Endodermal cell (in vitro differentiated cells): ENCODE results near the gene COPA. TPM values are rescaled to one million over a fixed set of nuclear protein-coding genes. Genes with fewer than 3 reads are reported as not detected.

ENCODE experiments used
- DNase-seq: peaks from one replicate; pipeline ENCODE4 v3.0.0-alpha.2; 2017
- H3K27ac ChIP-seq: 2 replicates; pipeline ENCODE4 v1.5.1; 2013; ENCODE audit warnings: mild to moderate bottlenecking, low read depth, low read length, moderate library complexity
- H3K27me3 ChIP-seq: 2 replicates; pipeline ENCODE4 v1.6.1; 2013; ENCODE audit warnings: mild to moderate bottlenecking, low read length, moderate library complexity; ENCODE audit not compliant: insufficient read depth, control insufficient read depth, poor library complexity, severe bottlenecking
- H3K36me3 ChIP-seq: 2 replicates; pipeline ENCODE4 v1.7.0; 2013; ENCODE audit warnings: mild to moderate bottlenecking, low read length, moderate library complexity; ENCODE audit not compliant: control insufficient read depth, insufficient read depth
- H3K4me1 ChIP-seq: one replicate; pipeline ENCODE4 v1.7.0; 2013; ENCODE audit warnings: low read length; ENCODE audit not compliant: control insufficient read depth, insufficient read depth
- H3K4me3 ChIP-seq: 2 replicates; pipeline ENCODE4 v1.5.1; 2013; ENCODE audit warnings: mild to moderate bottlenecking, low read length, moderate library complexity
- H3K9ac ChIP-seq: 2 replicates; pipeline ENCODE4 v1.6.1; 2013; ENCODE audit warnings: mild to moderate bottlenecking, low read length, moderate library complexity; ENCODE audit not compliant: poor library complexity, severe bottlenecking; ENCODE audit errors: extremely low read depth
- H3K9me3 ChIP-seq: 2 replicates; pipeline ENCODE4 v1.6.1; 2013; ENCODE audit warnings: mild to moderate bottlenecking, low read length, moderate library complexity; ENCODE audit not compliant: control insufficient read depth
- H3K27ac Mint-ChIP-seq: 2 replicates; pipeline ENCODE4 v1.8.0; 2020; ENCODE audit warnings: mixed read lengths
- H3K27me3 Mint-ChIP-seq: 2 replicates; pipeline ENCODE4 v1.8.0; 2021; ENCODE audit warnings: mild to moderate bottlenecking, mixed read lengths; ENCODE audit not compliant: insufficient read depth
- H3K36me3 Mint-ChIP-seq: 2 replicates; pipeline ENCODE4 v1.8.0; 2020; ENCODE audit warnings: low read depth, mixed read lengths
- H3K4me1 Mint-ChIP-seq: 2 replicates; pipeline ENCODE4 v1.8.0; 2020; ENCODE audit warnings: mixed read lengths
- H3K4me3 Mint-ChIP-seq: 2 replicates; pipeline ENCODE4 v1.8.0; 2020; ENCODE audit warnings: mild to moderate bottlenecking, moderate library complexity, mixed read lengths
- H3K9me3 Mint-ChIP-seq: 2 replicates; pipeline ENCODE4 v1.8.0; 2020; ENCODE audit warnings: mild to moderate bottlenecking, mixed read lengths
- CTCF ChIP-seq: fragments of 200-600 bp; sonication (generic); conservative IDR thresholded peaks from 2 replicates; pipeline ENCODE4 v1.5.0; 2021; ENCODE audit warnings: antibody characterized with exemption, mild to moderate bottlenecking
- WGBS, 2 experiments: methylation state at CpG; one replicate each; pipeline versions ENCODE4 v1.1.5 to v1.1.7; 2013; ENCODE audit warnings: missing lambda C conversion rate in 2 of 2, mixed read lengths in 1 of 2; ENCODE audit not compliant: insufficient coverage in 1 of 2, insufficient read length in 1 of 2; 5-methylcytosine and 5-hydroxymethylcytosine counted together
- total RNA-seq, 2 donors: library from RNA; stranded (reverse); fragmentation: NEBNext Ultra II Directional in 1 of 2; extraction: Animal tissue kit (Norgen Biotek cat#: 25700) in 1 of 2; gene quantifications; 2 replicates in 1 of 2; 3 replicates in 1 of 2; pipeline ENCODE4 v1.2.1, GENCODE V29; 2021

COPA gene
- total RNA-seq, 2 donors from 2014 or later = 159 to 174 TPM

GRCh38 chr1:160371346-160371631 is 28.2 kb upstream of the COPA start:
- Histone ChIP-seq H3K9me3 (no peaks in the 10 kb centered on the region), H3K36me3 (no peaks in the 10 kb centered on the region), H3K9ac (no peak overlapping the region), H3K27ac (no peak overlapping the region), H3K4me1 (peaks cover 10% of the 10 kb centered on the region), H3K27me3 (no peaks in the 10 kb centered on the region), H3K4me3 (no peak overlapping the region)
- DNase-seq = no peak
- Mint-ChIP-seq H3K9me3 (no peaks in the 10 kb centered on the region), H3K4me1 (peaks cover 19% of the 10 kb centered on the region), H3K27ac (no peak overlapping the region), H3K36me3 (no peaks in the 10 kb centered on the region), H3K27me3 (no peaks in the 10 kb centered on the region), H3K4me3 (no peak overlapping the region)
- no peak for TF ChIP-seq CTCF

GRCh38 chr1:160370561-160371345 is 27.7 kb upstream of the COPA start:
- Histone ChIP-seq H3K36me3 (no peaks in the 10 kb centered on the region), H3K9ac (no peak overlapping the region)
- H3K4me1 Mint-ChIP-seq = peaks cover 14% of the 10 kb centered on the region

GRCh38 chr1:160369087-160369486 is 26.0 kb upstream of the COPA start:
- H3K4me1 Mint-ChIP-seq = no peaks in the 10 kb centered on the region
- Histone ChIP-seq H3K36me3 (no peaks in the 10 kb centered on the region), H3K4me1 (no peaks in the 10 kb centered on the region), H3K27ac (no peak overlapping the region), H3K27me3 (no peaks in the 10 kb centered on the region), H3K9ac (no peak overlapping the region), H3K4me3 (no peak overlapping the region), H3K9me3 (no peaks in the 10 kb centered on the region)
- no peaks in the 10 kb centered on the region for H3K27me3 Mint-ChIP-seq
- no peaks in the 10 kb centered on the region for H3K36me3 Mint-ChIP-seq
- H3K9me3 Mint-ChIP-seq = no peaks in the 10 kb centered on the region
- WGBS, 2 experiments = 86% methylated on average over 1 of the region's 1 CpG; no CpG with 5 or more reads in 1 of the 2 experiments
- no peak for TF ChIP-seq CTCF
- no peak for DNase-seq
- H3K4me3 Mint-ChIP-seq = no peak overlapping the region
- no peak overlapping the region for H3K27ac Mint-ChIP-seq

More at GRCh38 chr1:160370561-160371345, 27.7 kb upstream of the COPA start:
- no peaks in the 10 kb centered on the region for H3K36me3 Mint-ChIP-seq
- DNase-seq = no peak
- no peak overlapping the region for H3K4me3 Mint-ChIP-seq
- H3K27ac ChIP-seq = no peak overlapping the region
- no peak for TF ChIP-seq CTCF
- H3K9me3 ChIP-seq = no peaks in the 10 kb centered on the region
- H3K27me3 ChIP-seq = no peaks in the 10 kb centered on the region
- 93 to 94% methylated on average over 25 to 41 of the region's 42 CpGs for WGBS, 2 experiments
- H3K27me3 Mint-ChIP-seq = no peaks in the 10 kb centered on the region
- H3K9me3 Mint-ChIP-seq = no peaks in the 10 kb centered on the region
- H3K27ac Mint-ChIP-seq = no peak overlapping the region
- peaks cover 5% of the 10 kb centered on the region for H3K4me1 ChIP-seq
- no peak overlapping the region for H3K4me3 ChIP-seq
